H1 (cell line): ENCODE results near the gene PPP1R14C. TPM values are rescaled to one million over a fixed set of nuclear protein-coding genes. Genes with fewer than 3 reads are reported as not detected.

Source experiments
- CTCF ChIA-PET: fragments of 300-600 bp; sonication (Branson Sonifier 250); formaldehyde crosslinking; loops from one replicate; lab custom pipeline; 2021; ENCODE audit not compliant: partially characterized antibody; lab: Charles Lee
- POLR2A ChIA-PET: fragments of 300-600 bp; sonication (Branson Sonifier 250); formaldehyde crosslinking; loops from one replicate; lab custom pipeline; 2021; ENCODE audit warnings: inconsistent platforms; ENCODE audit not compliant: partially characterized antibody; lab: Charles Lee
- DNase-seq, 2 experiments: peaks; one replicate each; pipeline versions ENCODE4 v3.0.0 to v3.0.0-alpha.2; 2010 to 2022; ENCODE audit warnings: low spot score in 2 of 2, low read depth in 1 of 2, mixed read lengths in 1 of 2
- FAIRE-seq: peaks from 2 replicates; lab custom pipeline; 2011; peaks lifted over from hg19 to GRCh38; lab: Jason Lieb, UNC
- H2AFZ ChIP-seq: 2 replicates; pipeline ENCODE4 v1.8.1; 2012; ENCODE audit warnings: low read length, inconsistent platforms
- H2AK5ac ChIP-seq: 2 replicates; pipeline ENCODE4 v1.6.1; 2013; ENCODE audit warnings: low read depth, low read length
- H2BK120ac ChIP-seq: replicated peaks from 2 replicates; pipeline ENCODE3; 2013; ENCODE audit warnings: low read depth, low read length, inconsistent platforms
- H2BK12ac ChIP-seq: 2 replicates; pipeline ENCODE4 v1.6.1; 2013; ENCODE audit warnings: low read depth, low read length
- H2BK15ac ChIP-seq: 2 replicates; pipeline ENCODE4 v1.6.1; 2013; ENCODE audit warnings: low read length
- H2BK20ac ChIP-seq: 2 replicates; pipeline ENCODE4 v1.6.1; 2013; ENCODE audit warnings: low read length
- H2BK5ac ChIP-seq: 2 replicates; pipeline ENCODE4 v1.6.1; 2013; ENCODE audit warnings: low read depth, low read length
- H3K14ac ChIP-seq: 2 replicates; pipeline ENCODE4 v1.6.1; 2013; ENCODE audit warnings: inconsistent platforms; ENCODE audit not compliant: insufficient read length
- H3K18ac ChIP-seq: 2 replicates; pipeline ENCODE4 v1.6.1; 2013; ENCODE audit warnings: low read length; ENCODE audit errors: extremely low read depth
- H3K23ac ChIP-seq: 2 replicates; pipeline ENCODE4 v1.6.1; 2013; ENCODE audit warnings: inconsistent platforms; ENCODE audit not compliant: insufficient read length
- H3K23me2 ChIP-seq: 2 replicates; pipeline ENCODE4 v1.6.1; 2013; ENCODE audit warnings: low read depth, low read length
- H3K27ac ChIP-seq: 2 replicates; pipeline ENCODE4 v1.6.1; 2011; ENCODE audit warnings: low read depth, low read length, inconsistent platforms
- H3K27me3 ChIP-seq, 4 experiments: replicated peaks in 1 of 4; 1 replicate in 1 of 4; 2 replicates in 3 of 4; pipeline versions ENCODE4 v1.6.1 to v1.8.1; 2011 to 2013; ENCODE audit warnings: low read length in 3 of 4, mild to moderate bottlenecking in 3 of 4, inconsistent platforms in 2 of 4, mixed read lengths in 2 of 4, moderate library complexity in 1 of 4; ENCODE audit not compliant: control insufficient read depth in 3 of 4, insufficient read depth in 3 of 4; ENCODE audit errors: extremely low read depth in 1 of 4
- H3K36me3 ChIP-seq, 4 experiments: 2 replicates each; pipeline versions ENCODE4 v1.6.1 to v1.8.1; 2011 to 2013; ENCODE audit warnings: mild to moderate bottlenecking in 4 of 4, low read length in 3 of 4, moderate library complexity in 2 of 4, control low read depth in 1 of 4, inconsistent platforms in 1 of 4; ENCODE audit not compliant: insufficient read depth in 4 of 4, control insufficient read depth in 2 of 4
- H3K4ac ChIP-seq: replicated peaks from 2 replicates; pipeline ENCODE3; 2013; ENCODE audit warnings: low read length, low read depth, mixed read lengths, inconsistent platforms; ENCODE audit not compliant: insufficient read length
- H3K4me1 ChIP-seq, 4 experiments: replicated peaks in 1 of 4; 1 replicate in 1 of 4; 2 replicates in 3 of 4; pipeline versions ENCODE4 v1.6.1 to v1.8.1; 2011 to 2013; ENCODE audit warnings: low read length in 3 of 4, inconsistent platforms in 2 of 4, mixed read lengths in 1 of 4; ENCODE audit not compliant: insufficient read depth in 4 of 4, control insufficient read depth in 3 of 4
- H3K4me2 ChIP-seq, 2 experiments: 2 replicates each; pipeline versions ENCODE4 v1.6.1 to v1.8.1; 2011 to 2013; ENCODE audit warnings: low read depth in 2 of 2, low read length in 2 of 2, control low read depth in 1 of 2, inconsistent platforms in 1 of 2, mild to moderate bottlenecking in 1 of 2; ENCODE audit not compliant: insufficient read depth in 1 of 2
- H3K4me3 ChIP-seq, 4 experiments: fragments of 200-600, 300-600 bp in 1 of 4; sonication (generic), shearing (Covaris generic), sonication (Bioruptor Twin) in 1 of 4; 2 replicates each; pipeline versions ENCODE4 v1.5.1 to v1.8.1; 2011 to 2016; ENCODE audit warnings: low read length in 4 of 4, low read depth in 3 of 4, control low read depth in 2 of 4, inconsistent platforms in 2 of 4, mild to moderate bottlenecking in 2 of 4, mixed read lengths in 1 of 4, moderate library complexity in 1 of 4; ENCODE audit not compliant: insufficient read depth in 2 of 4; ENCODE audit errors: extremely low read depth in 1 of 4
- H3K56ac ChIP-seq: replicated peaks from 2 replicates; pipeline ENCODE3; 2013; ENCODE audit warnings: low read depth, mild to moderate bottlenecking, mixed read lengths, low read length, inconsistent platforms; ENCODE audit not compliant: insufficient read length
- H3K79me1 ChIP-seq: 2 replicates; pipeline ENCODE4 v1.6.1; 2013; ENCODE audit warnings: low read depth, low read length, control low read depth
- H3K79me2 ChIP-seq, 2 experiments: 2 replicates each; pipeline versions ENCODE4 v1.6.1 to v1.8.1; 2012 to 2013; ENCODE audit warnings: low read length in 2 of 2, mild to moderate bottlenecking in 2 of 2, inconsistent platforms in 1 of 2; ENCODE audit not compliant: insufficient read depth in 2 of 2, control insufficient read depth in 1 of 2
- H3K9ac ChIP-seq, 4 experiments: replicated peaks in 1 of 4; 1 replicate in 1 of 4; 2 replicates in 3 of 4; pipeline versions ENCODE4 v1.6.1 to v1.8.1; 2011 to 2013; ENCODE audit warnings: low read depth in 3 of 4, low read length in 3 of 4, control low read depth in 2 of 4, mild to moderate bottlenecking in 2 of 4, moderate library complexity in 2 of 4, inconsistent platforms in 1 of 4; ENCODE audit errors: extremely low read depth in 1 of 4
- H3K9me3 ChIP-seq, 2 experiments: 2 replicates each; pipeline versions ENCODE4 v1.6.1 to v1.8.1; 2012 to 2013; ENCODE audit warnings: mild to moderate bottlenecking in 2 of 2, moderate library complexity in 2 of 2, control low read depth in 1 of 2, inconsistent platforms in 1 of 2, low read depth in 1 of 2, low read length in 1 of 2, mixed read lengths in 1 of 2; ENCODE audit not compliant: insufficient read depth in 2 of 2
- H4K20me1 ChIP-seq, 2 experiments: replicated peaks in 1 of 2; 2 replicates each; pipeline versions ENCODE3 to v1.8.1; 2011 to 2013; ENCODE audit warnings: inconsistent platforms in 2 of 2, low read length in 2 of 2, mild to moderate bottlenecking in 1 of 2; ENCODE audit not compliant: insufficient read depth in 2 of 2, control insufficient read depth in 1 of 2
- H4K5ac ChIP-seq: 2 replicates; pipeline ENCODE4 v1.6.1; 2013; ENCODE audit warnings: low read length, low read depth, mixed read lengths, inconsistent platforms; ENCODE audit not compliant: insufficient read length
- H4K8ac ChIP-seq: 2 replicates; pipeline ENCODE4 v1.8.0; 2013; ENCODE audit warnings: mild to moderate bottlenecking, moderate library complexity, low read length, inconsistent platforms; ENCODE audit not compliant: insufficient read depth; ENCODE audit errors: extremely low read depth
- H4K91ac ChIP-seq: replicated peaks from 2 replicates; pipeline ENCODE3; 2013; ENCODE audit warnings: low read length, mixed read lengths, inconsistent platforms; ENCODE audit not compliant: insufficient read length
- MAFK ChIP-seq: IDR thresholded peaks from 2 replicates; pipeline ENCODE4 v1.6.1; 2012; ENCODE audit warnings: low read depth, mild to moderate bottlenecking, improper control_type of control experiment, low read length
- RNF2 ChIP-seq: fragments of 200-900, 300-1000 bp; sonication (generic); IDR thresholded peaks from 2 replicates; pipeline ENCODE4 v1.7.1; 2016; ENCODE audit warnings: borderline replicate concordance, low read depth, mild to moderate bottlenecking, antibody characterized with exemption, low read length; ENCODE audit not compliant: poor library complexity, severe bottlenecking; ENCODE audit errors: missing control alignments
- WGBS, 2 experiments: shearing (Covaris generic) in 1 of 2; methylation state at CpG; one replicate each; pipeline versions ENCODE4 v1.1.6 to v1.1.7; 2013 to 2015; ENCODE audit warnings: low lambda C conversion rate in 2 of 2, mixed read lengths in 2 of 2, inconsistent platforms in 1 of 2, low coverage in 1 of 2, missing lambda C conversion rate in 1 of 2; ENCODE audit not compliant: insufficient replicate concordance in 2 of 2, insufficient coverage in 1 of 2, insufficient read length in 1 of 2; ENCODE audit errors: extremely low coverage in 1 of 2, missing lambda C conversion rate in 1 of 2; 5-methylcytosine and 5-hydroxymethylcytosine counted together
- polyA plus RNA-seq, 7 experiments: library from polyadenylated mRNA; depleted of rRNA in 3 of 7; stranded (reverse) in 5 of 7; unstranded in 2 of 7; fragments of >200 nt in 5 of 7; fragments of 200-250 nt in 2 of 7; gene quantifications; 1 replicate in 5 of 7; 2 replicates in 1 of 7; 4 replicates in 1 of 7; pipeline versions ENCODE4 v1.2.1 to v1.2.3, GENCODE V29; 2011 to 2013; ENCODE audit warnings: missing spikeins in 2 of 7, mixed read lengths in 2 of 7
- total RNA-seq: library from RNA; stranded (reverse); fragmentation: NEBNext Ultra II Directional; extraction: Animal tissue kit (Norgen Biotek cat#: 25700); gene quantifications from 2 replicates; pipeline ENCODE4 v1.2.1, GENCODE V29; 2021
- TF ChIP-seq, protein P1 (sequence below), 3 experiments: IDR thresholded peaks; 1 replicate in 2 of 3; 2 replicates in 1 of 3; pipeline versions ENCODE4 v1.5.1 to v1.6.1; 2011; ENCODE audit warnings: low read length in 3 of 3, mild to moderate bottlenecking in 3 of 3, inconsistent platforms in 2 of 3, low read depth in 1 of 3, moderate library complexity in 1 of 3; ENCODE audit not compliant: insufficient read depth in 1 of 3; ENCODE audit errors: control extremely low read depth in 1 of 3

PPP1R14C gene
- total and polyA plus RNA-seq, 2 of the 8 experiments (the other 6 are each of a cell fraction or from before 2014, with no cell fraction given), result 0.30 to 0.61 TPM

DNA sequence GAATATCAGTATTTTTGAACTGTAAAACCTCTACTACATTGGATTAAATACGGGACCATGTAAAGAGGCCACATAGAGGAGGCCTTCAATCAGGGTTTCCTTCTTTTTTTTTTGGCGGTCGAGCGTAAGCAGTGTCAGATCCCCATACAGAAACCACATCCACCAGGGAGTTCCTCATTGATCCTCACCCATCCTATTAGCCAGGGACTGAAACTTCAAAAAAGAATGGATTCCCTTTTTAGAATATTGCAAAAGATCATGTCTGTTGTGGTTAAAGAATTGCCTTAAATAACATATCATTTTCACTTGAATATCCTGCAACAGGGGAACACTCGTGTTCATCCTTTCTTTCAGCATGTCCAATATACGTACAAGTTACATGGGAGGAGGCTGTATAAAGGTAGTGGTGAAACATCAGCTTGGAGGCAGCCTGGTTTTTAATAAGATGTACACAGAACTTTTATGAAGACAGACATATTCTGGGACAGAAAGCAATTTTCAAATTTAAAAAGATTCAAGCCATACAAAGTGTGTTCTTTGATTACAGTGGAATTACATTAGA lies 96.1 kb downstream of the PPP1R14C start:
- H4K91ac ChIP-seq, result no peak overlapping the region
- no peaks in the 10 kb centered on the region for H3K79me1 ChIP-seq
- H2AFZ ChIP-seq, result no peak overlapping the region
- H4K5ac ChIP-seq, result no peak overlapping the region
- no peaks in the 10 kb centered on the region for H3K27me3 ChIP-seq
- H3K23ac ChIP-seq, result no peak overlapping the region
- no peak overlapping the region for H2AK5ac ChIP-seq
- H3K18ac ChIP-seq, result no peak overlapping the region
- no peaks in the 10 kb centered on the region for H3K79me2 ChIP-seq
- no peak overlapping the region for H3K9ac ChIP-seq
- H2BK20ac ChIP-seq, result no peak overlapping the region
- H3K4ac ChIP-seq, result no peak overlapping the region
- H4K8ac ChIP-seq, result no peak overlapping the region
- H3K14ac ChIP-seq, result no peak overlapping the region
- no peaks in the 10 kb centered on the region for H3K36me3 ChIP-seq
- H3K4me3 ChIP-seq, result no peak overlapping the region
- H3K23me2 ChIP-seq, result no peaks in the 10 kb centered on the region; the same call in 1 of the 2 replicates
- FAIRE-seq (no peak), DNase-seq (no peak)
- ChIA-PET POLR2A (no interaction called here), CTCF (interaction anchor here (0.7 kb wide), 1 partner anchor 39 kb away, joined by 3 read pairs; no protein-coding TSS in a partner anchor)
- H2BK120ac ChIP-seq, result no peak overlapping the region
- no peaks in the 10 kb centered on the region for H3K4me1 ChIP-seq
- 91% methylated on average over 6 of the region's 6 CpGs; no CpG with 5 or more reads in 1 of the 2 experiments for WGBS, 2 experiments
- H2BK15ac ChIP-seq, result no peak overlapping the region
- H3K4me2 ChIP-seq, result no peak overlapping the region
- H4K20me1 ChIP-seq, result no peaks in the 10 kb centered on the region
- H3K9me3 ChIP-seq, result no peaks in the 10 kb centered on the region
- no peak overlapping the region for H3K27ac ChIP-seq
- H3K56ac ChIP-seq, result no peak overlapping the region
- no peak overlapping the region for H2BK12ac ChIP-seq
- H2BK5ac ChIP-seq, result no peak overlapping the region
- TF ChIP-seq MAFK, result no peak
- TF ChIP-seq RNF2, result no peak
- TF ChIP-seq, protein P1, sequence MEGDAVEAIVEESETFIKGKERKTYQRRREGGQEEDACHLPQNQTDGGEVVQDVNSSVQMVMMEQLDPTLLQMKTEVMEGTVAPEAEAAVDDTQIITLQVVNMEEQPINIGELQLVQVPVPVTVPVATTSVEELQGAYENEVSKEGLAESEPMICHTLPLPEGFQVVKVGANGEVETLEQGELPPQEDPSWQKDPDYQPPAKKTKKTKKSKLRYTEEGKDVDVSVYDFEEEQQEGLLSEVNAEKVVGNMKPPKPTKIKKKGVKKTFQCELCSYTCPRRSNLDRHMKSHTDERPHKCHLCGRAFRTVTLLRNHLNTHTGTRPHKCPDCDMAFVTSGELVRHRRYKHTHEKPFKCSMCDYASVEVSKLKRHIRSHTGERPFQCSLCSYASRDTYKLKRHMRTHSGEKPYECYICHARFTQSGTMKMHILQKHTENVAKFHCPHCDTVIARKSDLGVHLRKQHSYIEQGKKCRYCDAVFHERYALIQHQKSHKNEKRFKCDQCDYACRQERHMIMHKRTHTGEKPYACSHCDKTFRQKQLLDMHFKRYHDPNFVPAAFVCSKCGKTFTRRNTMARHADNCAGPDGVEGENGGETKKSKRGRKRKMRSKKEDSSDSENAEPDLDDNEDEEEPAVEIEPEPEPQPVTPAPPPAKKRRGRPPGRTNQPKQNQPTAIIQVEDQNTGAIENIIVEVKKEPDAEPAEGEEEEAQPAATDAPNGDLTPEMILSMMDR (IDR thresholded peaks at IDR 0.05; ENCODE audit: control extremely low read depth in 1 of 3, insufficient read depth in 1 of 3, low read depth in 1 of 3, low read length in 3 of 3), result no peak
